ENCODE data around the gene SIVA1. TPM values are rescaled to one million over a fixed set of nuclear protein-coding genes. Genes with fewer than 3 reads are reported as not detected.

The SIVA1 gene
- total RNA-seq, 2 donors from 2014 or later, result 218 to 320 TPM

- H3K27me3 ChIP-seq (replicated peaks; ENCODE audit: insufficient read depth), result no peaks in the 10 kb centered on the region
- ATAC-seq (ENCODE audit: insufficient number of reproducible peaks, low FRiP score, low read depth), result no peak
- H3K36me3 ChIP-seq, result peaks cover 48% of the 10 kb centered on the region
- H3K4me1 ChIP-seq (ENCODE audit: control insufficient read depth in 1 of 2, low read depth in 2 of 2), result peaks cover 0 to 20% of the 10 kb centered on the region in 2 donors
- no peaks in the 10 kb centered on the region for H3K9me3 ChIP-seq
- no peak for DNase-seq (ENCODE audit: low spot score)
- no peak overlapping the region for H3K4me3 ChIP-seq
- no peak overlapping the region for H3K27ac ChIP-seq
- TF ChIP-seq CTCF (IDR thresholded peaks at IDR 0.05), result no peak
Measured at GRCh38 chr14:104706733-104707607, 46.0 kb upstream of the SIVA1 start.

GRCh38 chr14:104707608-104708595 is 45.0 kb upstream of the SIVA1 start:
- Histone ChIP-seq H3K36me3 (peaks cover 48% of the 10 kb centered on the region), H3K27me3 (replicated peaks; ENCODE audit: insufficient read depth) (no peaks in the 10 kb centered on the region), H3K27ac (no peak overlapping the region), H3K4me3 (no peak overlapping the region), H3K4me1 (ENCODE audit: control insufficient read depth in 1 of 2, low read depth in 2 of 2) (peaks cover 0 to 20% of the 10 kb centered on the region in 2 donors), H3K9me3 (no peaks in the 10 kb centered on the region)
- no peak for TF ChIP-seq CTCF (IDR thresholded peaks at IDR 0.05)
- no peak for DNase-seq (ENCODE audit: low spot score)
- no peak for ATAC-seq (ENCODE audit: insufficient number of reproducible peaks, low FRiP score, low read depth)

- H3K27ac ChIP-seq, result peak overlapping the region in 1 of 2 donors; percentile 30
Measured at GRCh38 chr14:104708606-104709268, 44.2 kb upstream of the SIVA1 start.

GRCh38 chr14:104709387-104710039 is 43.4 kb upstream of the SIVA1 start:
- Histone ChIP-seq H3K4me3 (no peak overlapping the region), H3K27me3 (replicated peaks; ENCODE audit: insufficient read depth) (no peaks in the 10 kb centered on the region), H3K9me3 (no peaks in the 10 kb centered on the region), H3K36me3 (peaks cover 54% of the 10 kb centered on the region), H3K27ac (peak overlapping the region; percentile 19 to 30), H3K4me1 (ENCODE audit: control insufficient read depth in 1 of 2, low read depth in 2 of 2) (peaks cover 0 to 20% of the 10 kb centered on the region in 2 donors)
- DNase-seq (ENCODE audit: low spot score), result no peak
- no peak for TF ChIP-seq CTCF (IDR thresholded peaks at IDR 0.05)
- ATAC-seq (ENCODE audit: insufficient number of reproducible peaks, low FRiP score, low read depth), result no peak

More at GRCh38 chr14:104708606-104709268, 44.2 kb upstream of the SIVA1 start:
- Histone ChIP-seq H3K4me1 (ENCODE audit: control insufficient read depth in 1 of 2, low read depth in 2 of 2) (peaks cover 0 to 20% of the 10 kb centered on the region in 2 donors), H3K4me3 (no peak overlapping the region), H3K9me3 (no peaks in the 10 kb centered on the region), H3K36me3 (peaks cover 48% of the 10 kb centered on the region), H3K27me3 (replicated peaks; ENCODE audit: insufficient read depth) (no peaks in the 10 kb centered on the region)
- no peak for DNase-seq (ENCODE audit: low spot score)
- TF ChIP-seq CTCF (IDR thresholded peaks at IDR 0.05), result peak; percentile 99
- peak; percentile 52 for ATAC-seq (ENCODE audit: insufficient number of reproducible peaks, low FRiP score, low read depth)
